CD4-positive, alpha-beta memory T cell (primary cell): ENCODE measurements around the gene ACTR1B. TPM values are rescaled to one million over a fixed set of nuclear protein-coding genes. Genes with fewer than 3 reads are reported as not detected.
"Not testable (repeated sequence)": the region's sequence is repeated elsewhere in the genome, so short reads cannot be mapped to it uniquely, and the experiment has no call there.

ENCODE experiments used
- CTCF ChIA-PET: fragments of 350-600 bp; sonication (Branson Sonifier 250); formaldehyde crosslinking; loops from one replicate; lab custom pipeline; 2021; ENCODE audit warnings: inconsistent platforms; ENCODE audit not compliant: partially characterized antibody; lab: Charles Lee
- POLR2A ChIA-PET: fragments of 350-600 bp; sonication (Branson Sonifier 250); formaldehyde crosslinking; loops from one replicate; lab custom pipeline; 2021; ENCODE audit not compliant: partially characterized antibody; lab: Charles Lee
- DNase-seq, 5 donors: peaks; one replicate each; pipeline versions ENCODE4 v3.0.0 to v3.0.0-alpha.2; 2020 to 2022; ENCODE audit warnings: mixed read lengths in 1 of 5
- H3K27ac ChIP-seq: one replicate; pipeline ENCODE4 v1.7.0; 2013; ENCODE audit warnings: low read depth, low read length
- H3K27me3 ChIP-seq: 2 replicates; pipeline ENCODE4 v1.7.0; 2013; ENCODE audit warnings: mild to moderate bottlenecking, low read length, moderate library complexity; ENCODE audit not compliant: insufficient read depth
- H3K36me3 ChIP-seq: 2 replicates; pipeline ENCODE4 v1.7.0; 2013; ENCODE audit warnings: mild to moderate bottlenecking, low read length, moderate library complexity; ENCODE audit not compliant: insufficient read depth
- H3K4me1 ChIP-seq: 2 replicates; pipeline ENCODE4 v1.7.0; 2013; ENCODE audit warnings: mild to moderate bottlenecking, low read length, moderate library complexity; ENCODE audit not compliant: insufficient read depth
- H3K4me3 ChIP-seq, 2 donors: one replicate each; pipeline ENCODE4 v1.7.0; 2013; ENCODE audit warnings: low read length in 2 of 2, mild to moderate bottlenecking in 1 of 2
- H3K9me3 ChIP-seq, 2 donors: one replicate each; pipeline ENCODE4 v1.7.0; 2013; ENCODE audit warnings: low read length in 2 of 2, control low read depth in 1 of 2; ENCODE audit not compliant: control insufficient read depth in 1 of 2
- H3K27ac Mint-ChIP-seq, 7 donors: one replicate each; pipeline ENCODE4 v1.8.0; 2020 to 2021; ENCODE audit warnings: mixed read lengths in 7 of 7, mild to moderate bottlenecking in 6 of 7, inconsistent platforms in 3 of 7, moderate library complexity in 3 of 7
- H3K27me3 Mint-ChIP-seq, 2 donors: one replicate each; pipeline ENCODE4 v1.8.0; 2020 to 2021; ENCODE audit warnings: mixed read lengths in 2 of 2
- H3K36me3 Mint-ChIP-seq, 2 donors: one replicate each; pipeline ENCODE4 v1.8.0; 2020 to 2021; ENCODE audit warnings: mixed read lengths in 2 of 2, inconsistent platforms in 1 of 2, mild to moderate bottlenecking in 1 of 2
- H3K4me1 Mint-ChIP-seq, 4 donors: one replicate each; pipeline ENCODE4 v1.8.0; 2020 to 2021; ENCODE audit warnings: mixed read lengths in 4 of 4, mild to moderate bottlenecking in 1 of 4
- H3K4me3 Mint-ChIP-seq, 8 donors: one replicate each; pipeline ENCODE4 v1.8.0; 2020 to 2021; ENCODE audit warnings: mixed read lengths in 8 of 8, mild to moderate bottlenecking in 7 of 8, moderate library complexity in 6 of 8, inconsistent platforms in 3 of 8
- H3K9me3 Mint-ChIP-seq, 8 donors: one replicate each; pipeline ENCODE4 v1.8.0; 2020 to 2021; ENCODE audit warnings: mixed read lengths in 8 of 8, mild to moderate bottlenecking in 5 of 8, inconsistent platforms in 3 of 8, moderate library complexity in 1 of 8
- intact Hi-C: fragments of 100-400 bp; cut with micrococcal nuclease; formaldehyde crosslinking; loops from one replicate; pipeline ENCODE4 v1.15.1; 2023
- polyA plus RNA-seq, 2 donors: library from polyadenylated mRNA; unstranded; fragments of 300-500 nt; fragmentation: Illumina TruSeq; gene quantifications; one replicate each; pipeline ENCODE4 v1.2.3, GENCODE V29; 2021
- total RNA-seq, 2 experiments: library from RNA; stranded (reverse); gene quantifications; one replicate each; pipeline ENCODE4 v1.2.3, GENCODE V29; 2021

Gene ACTR1B
- total and polyA plus RNA-seq, 4 experiments from 2014 or later, result 12.0 to 97.6 (median 55.8) TPM

GRCh38 chr2:97675430-97676113 is 11.7 kb upstream of the ACTR1B start:
- H3K27ac Mint-ChIP-seq, result no peak overlapping the region
- H3K36me3 Mint-ChIP-seq, result peaks cover 0 to 5% of the 10 kb centered on the region in 2 donors
- H3K36me3 ChIP-seq, result no peaks in the 10 kb centered on the region
- DNase-seq, result no peak
- H3K27me3 ChIP-seq, result no peaks in the 10 kb centered on the region
- H3K27me3 Mint-ChIP-seq, result peaks cover 0 to 9% of the 10 kb centered on the region in 2 donors
- no peak overlapping the region for H3K4me3 ChIP-seq
- intact Hi-C loops, result no loop called here
- ChIA-PET CTCF (interaction anchor here (0.9 to 2.4 kb wide), 4 partner anchors 10 to 62 kb away, joined by 3 to 10 read pairs (median 5); no protein-coding TSS in a partner anchor), POLR2A (interaction anchor here (1.0 kb wide), 1 partner anchor 10 kb away, joined by 3 read pairs; no protein-coding TSS in a partner anchor)
- H3K4me1 ChIP-seq, result no peaks in the 10 kb centered on the region
- H3K4me1 Mint-ChIP-seq, result peaks cover 0 to 3% (median 0%) of the 10 kb centered on the region in 4 donors
- no peak overlapping the region for H3K27ac ChIP-seq
- no peak overlapping the region for H3K4me3 Mint-ChIP-seq
- no peaks in the 10 kb centered on the region for H3K9me3 ChIP-seq
- no peaks in the 10 kb centered on the region for H3K9me3 Mint-ChIP-seq

- no peaks in the 10 kb centered on the region for H3K9me3 Mint-ChIP-seq
- H3K9me3 ChIP-seq, result no peaks in the 10 kb centered on the region
- no peaks in the 10 kb centered on the region for H3K4me1 ChIP-seq
- H3K4me3 ChIP-seq, result no peak overlapping the region
- ChIA-PET CTCF (no interaction called here), POLR2A (no interaction called here)
- no peaks in the 10 kb centered on the region for H3K36me3 ChIP-seq
- peak overlapping the region in 1 of 7 donors; percentile 32 for H3K27ac Mint-ChIP-seq
- no peak for DNase-seq
- peaks cover 0 to 3% (median 0%) of the 10 kb centered on the region in 4 donors for H3K4me1 Mint-ChIP-seq
- intact Hi-C loops, result no loop called here
- peaks cover 0 to 9% of the 10 kb centered on the region in 2 donors for H3K27me3 Mint-ChIP-seq
- H3K27ac ChIP-seq, result no peak overlapping the region
- no peaks in the 10 kb centered on the region for H3K27me3 ChIP-seq
- H3K4me3 Mint-ChIP-seq, result no peak overlapping the region
- peaks cover 0 to 5% of the 10 kb centered on the region in 2 donors for H3K36me3 Mint-ChIP-seq
Observed at GRCh38 chr2:97673915-97674283, 10.1 kb upstream of the ACTR1B start.

GRCh38 chr2:97673182-97673914 is 9.5 kb upstream of the ACTR1B start:
- H3K27ac ChIP-seq, result no peak overlapping the region
- peaks cover 0 to 5% of the 10 kb centered on the region in 2 donors for H3K36me3 Mint-ChIP-seq
- no peak overlapping the region for H3K4me3 ChIP-seq
- intact Hi-C loops, result no loop called here
- H3K4me1 Mint-ChIP-seq, result peaks cover 0 to 3% (median 0%) of the 10 kb centered on the region in 4 donors
- H3K9me3 Mint-ChIP-seq, result no peaks in the 10 kb centered on the region
- ChIA-PET POLR2A (no interaction called here), CTCF (no interaction called here)
- no peak overlapping the region for H3K4me3 Mint-ChIP-seq
- H3K27me3 Mint-ChIP-seq, result peaks cover 0 to 9% of the 10 kb centered on the region in 2 donors
- DNase-seq, result no peak
- no peaks in the 10 kb centered on the region for H3K36me3 ChIP-seq
- no peaks in the 10 kb centered on the region for H3K27me3 ChIP-seq
- H3K9me3 ChIP-seq, result no peaks in the 10 kb centered on the region
- H3K27ac Mint-ChIP-seq, result peak overlapping the region in 2 of 7 donors; percentile 32 to 80
- H3K4me1 ChIP-seq, result no peaks in the 10 kb centered on the region

- H3K27me3 ChIP-seq, H3K36me3 ChIP-seq, DNase-seq, H3K9me3 ChIP-seq, H3K9me3 Mint-ChIP-seq, H3K36me3 Mint-ChIP-seq, H3K27me3 Mint-ChIP-seq, H3K27ac Mint-ChIP-seq, H3K4me1 Mint-ChIP-seq, intact Hi-C loops, H3K4me3 ChIP-seq, CTCF ChIA-PET, H3K4me1 ChIP-seq, H3K27ac ChIP-seq, POLR2A ChIA-PET, H3K4me3 Mint-ChIP-seq: not testable (repeated sequence)
Observed at GRCh38 chr2:97672606-97673140, 8.8 kb upstream of the ACTR1B start.

- intact Hi-C loops, result no loop called here
- no peaks in the 10 kb centered on the region for H3K36me3 ChIP-seq
- Mint-ChIP-seq H3K27me3 (peaks cover 0 to 7% of the 10 kb centered on the region in 2 donors), H3K9me3 (no peaks in the 10 kb centered on the region), H3K4me3 (no peak overlapping the region), H3K36me3 (peaks cover 0 to 5% of the 10 kb centered on the region in 2 donors), H3K27ac (no peak overlapping the region), H3K4me1 (peaks cover 0 to 3% (median 0%) of the 10 kb centered on the region in 4 donors)
- H3K27me3 ChIP-seq, result no peaks in the 10 kb centered on the region
- POLR2A ChIA-PET, result no interaction called here
- no peak overlapping the region for H3K27ac ChIP-seq
- no peak overlapping the region for H3K4me3 ChIP-seq
- no peaks in the 10 kb centered on the region for H3K4me1 ChIP-seq
- CTCF ChIA-PET, result no interaction called here
- H3K9me3 ChIP-seq, result no peaks in the 10 kb centered on the region
- DNase-seq, result no peak
Observed at GRCh38 chr2:97671526-97671925, 7.7 kb upstream of the ACTR1B start.

GRCh38 chr2:97670471-97670870 is 6.6 kb upstream of the ACTR1B start:
- Histone ChIP-seq H3K9me3 (no peaks in the 10 kb centered on the region), H3K4me1 (no peaks in the 10 kb centered on the region), H3K27ac (no peak overlapping the region), H3K4me3 (no peak overlapping the region), H3K36me3 (no peaks in the 10 kb centered on the region), H3K27me3 (no peaks in the 10 kb centered on the region)
- H3K36me3 Mint-ChIP-seq, result peaks cover 0 to 5% of the 10 kb centered on the region in 2 donors
- peaks cover 0 to 7% of the 10 kb centered on the region in 2 donors for H3K27me3 Mint-ChIP-seq
- intact Hi-C loops, result no loop called here
- H3K27ac Mint-ChIP-seq, result no peak overlapping the region
- no peaks in the 10 kb centered on the region for H3K9me3 Mint-ChIP-seq
- no peak overlapping the region for H3K4me3 Mint-ChIP-seq
- ChIA-PET CTCF (no interaction called here), POLR2A (interaction anchor here (0.9 kb wide), 1 partner anchor 9 kb away, joined by 3 read pairs; no protein-coding TSS in a partner anchor)
- H3K4me1 Mint-ChIP-seq, result peaks cover 0 to 3% (median 0%) of the 10 kb centered on the region in 4 donors
- DNase-seq, result no peak

GRCh38 chr2:97669448-97669847 is 5.6 kb upstream of the ACTR1B start, which contains the start of gene C2orf92:
Gene C2orf92, plus strand, starts transcription at chr2:97669713. Its CDS starts 76 bp downstream, at chr2:97669789.
- Histone ChIP-seq H3K36me3 (no peaks in the 10 kb centered on the region), H3K27ac (no peak within 1 kb of the TSS), H3K4me3 (no peak within 1 kb of the TSS), H3K4me1 (peaks cover 9% of the 10 kb centered on the region), H3K27me3 (no peaks in the 10 kb centered on the region), H3K9me3 (no peaks in the 10 kb centered on the region)
- ChIA-PET POLR2A (no interaction called here), CTCF (no interaction called here)
- Mint-ChIP-seq H3K27me3 (peaks cover 0 to 7% of the 10 kb centered on the region in 2 donors), H3K9me3 (no peaks in the 10 kb centered on the region), H3K27ac (peak within 1 kb of the TSS in 1 of 7 donors; percentile 42), H3K4me3 (no peak within 1 kb of the TSS), H3K36me3 (peaks cover 0 to 5% of the 10 kb centered on the region in 2 donors), H3K4me1 (peaks cover 0 to 12% (median 3%) of the 10 kb centered on the region in 4 donors)
- no peak for DNase-seq
- intact Hi-C loops, result no loop called here
